ENCODE measurements around the gene ZNF546.
"Not testable (repeated sequence)": the region's sequence is repeated elsewhere in the genome, so short reads cannot be mapped to it uniquely, and the experiment has no call there.

Gene ZNF546

GRCh38 chr19:39986643-39987042 is 10.2 kb upstream of the ZNF546 start:
- no peak for DNase-seq (ENCODE audit: low read depth)

GRCh38 chr19:39987167-39987566 is 9.7 kb upstream of the ZNF546 start:
- DNase-seq (ENCODE audit: low read depth), result no peak

- DNase-seq (ENCODE audit: low read depth), result no peak
Measured at GRCh38 chr19:39987596-39987995, 9.3 kb upstream of the ZNF546 start.

- DNase-seq (ENCODE audit: low read depth), result no peak
Measured at GRCh38 chr19:39993605-39994004, 3.3 kb upstream of the ZNF546 start.

- DNase-seq (ENCODE audit: low read depth), result no peak
Measured at GRCh38 chr19:39994361-39994760, 2.5 kb upstream of the ZNF546 start.

GRCh38 chr19:39995794-39996193 is 1.1 kb upstream of the ZNF546 start:
- DNase-seq (ENCODE audit: low read depth), result no peak

- DNase-seq (ENCODE audit: low read depth), result peak; percentile 54
Measured at GRCh38 chr19:39996218-39996810, 546 bp upstream of the ZNF546 start.

GRCh38 chr19:39997638-39998216 is 867 bp downstream of the ZNF546 start:
- peak; percentile 50 for DNase-seq (ENCODE audit: low read depth)

- peak; percentile 8 for DNase-seq (ENCODE audit: low read depth)
Measured at GRCh38 chr19:39998501-39998900, 1.6 kb downstream of the ZNF546 start.

GRCh38 chr19:40005691-40006272 is 8.9 kb downstream of the ZNF546 start:
- no peak for DNase-seq (ENCODE audit: low read depth)

- peak; percentile 23 for DNase-seq (ENCODE audit: low read depth)
Measured at GRCh38 chr19:40006273-40006691, 9.4 kb downstream of the ZNF546 start.

- no peak for DNase-seq (ENCODE audit: low read depth)
Measured at GRCh38 chr19:40009674-40010073, 12.8 kb downstream of the ZNF546 start.

- no peak for DNase-seq (ENCODE audit: low read depth)
Measured at GRCh38 chr19:40013991-40014390, 17.1 kb downstream of the ZNF546 start.

GRCh38 chr19:40023969-40024368 is 27.1 kb downstream of the ZNF546 start:
- DNase-seq (ENCODE audit: low read depth), result no peak

- DNase-seq (ENCODE audit: low read depth), result no peak
Measured at GRCh38 chr19:40025938-40026596, 29.2 kb downstream of the ZNF546 start.

- no peak for DNase-seq (ENCODE audit: low read depth)
Measured at GRCh38 chr19:40026597-40026970, 29.7 kb downstream of the ZNF546 start.

- no peak for DNase-seq (ENCODE audit: low read depth)
Measured at GRCh38 chr19:40033989-40034560, 37.2 kb downstream of the ZNF546 start.

- DNase-seq (ENCODE audit: low read depth), result peak; percentile 20
Measured at GRCh38 chr19:40035996-40036395, 39.1 kb downstream of the ZNF546 start.

GRCh38 chr19:40038047-40038446 is 41.2 kb downstream of the ZNF546 start:
- DNase-seq (ENCODE audit: low read depth), result not testable (repeated sequence)

GRCh38 chr19:40041718-40042117 is 44.9 kb downstream of the ZNF546 start:
- DNase-seq (ENCODE audit: low read depth), result not testable (repeated sequence)

GRCh38 chr19:40053491-40053890 is 56.6 kb downstream of the ZNF546 start:
- no peak for DNase-seq (ENCODE audit: low read depth)

GRCh38 chr19:40054632-40055031 is 57.8 kb downstream of the ZNF546 start:
- no peak for DNase-seq (ENCODE audit: low read depth)

- DNase-seq (ENCODE audit: low read depth), result no peak
Measured at GRCh38 chr19:40055049-40055448, 58.2 kb downstream of the ZNF546 start.

All from amniotic epithelial cell (primary cell).